Adrenal gland (tissue), 12 donors: Measurements from ENCODE around the gene SMAD7. TPM values are rescaled to one million over a fixed set of nuclear protein-coding genes. Genes with fewer than 3 reads are reported as not detected.

Source experiments
- DNase-seq, 7 donors: peaks; one replicate each; pipeline ENCODE4 v3.0.0-alpha.2; 2019 to 2020
- H3K27ac ChIP-seq, 5 donors: fragments of 200-600 bp; sonication (generic) in 4 of 5; 1 replicate in 3 of 5; 2 replicates in 2 of 5; pipeline versions ENCODE4 v1.5.1 to v1.8.0; 2016 to 2020; ENCODE audit warnings: mild to moderate bottlenecking in 1 of 5
- H3K27me3 ChIP-seq: fragments of 200-600 bp; 2 replicates; pipeline ENCODE4 v1.8.0; 2021
- H3K36me3 ChIP-seq, 2 donors: fragments of 200-600 bp; replicated peaks in 1 of 2; 1 replicate in 1 of 2; 2 replicates in 1 of 2; pipeline versions ENCODE4 v1.5.1 to v1.8.0; 2018 to 2022
- H3K4me1 ChIP-seq, 2 donors: fragments of 200-600 bp; replicated peaks in 1 of 2; 1 replicate in 1 of 2; 2 replicates in 1 of 2; pipeline versions ENCODE4 v1.5.1 to v1.8.0; 2018 to 2021
- H3K4me3 ChIP-seq, 4 donors: fragments of 200-600 bp; sonication (generic) in 3 of 4; one replicate each; pipeline ENCODE4 v1.5.1; 2016 to 2018
- H3K9me3 ChIP-seq, 3 donors: fragments of 200-600 bp; sonication (generic) in 1 of 3; replicated peaks in 1 of 3; 1 replicate in 2 of 3; 2 replicates in 1 of 3; pipeline versions ENCODE4 v1.5.1 to v1.8.0; 2016 to 2021
- CTCF ChIP-seq, 6 experiments: fragments of 450-650 bp in 4 of 6; fragments of 200-600 bp in 2 of 6; sonication (generic) in 1 of 6; IDR thresholded peaks; 1 replicate in 5 of 6; 2 replicates in 1 of 6; pipeline versions ENCODE4 v1.5.1 to v1.8.0; 2016 to 2021; ENCODE audit warnings: antibody characterized with exemption in 6 of 6, mild to moderate bottlenecking in 2 of 6, moderate library complexity in 1 of 6
- POLR2A ChIP-seq, 2 donors: fragments of 450-650 bp; IDR thresholded peaks; one replicate each; pipeline ENCODE4 v1.6.1; 2017; ENCODE audit warnings: antibody characterized with exemption in 2 of 2, mild to moderate bottlenecking in 2 of 2, moderate library complexity in 1 of 2
- WGBS, 4 donors: extraction: QIAGEN DNeasy Blood & Tissue Kit in 2 of 4; methylation state at CpG; one replicate each; pipeline versions ENCODE4 v1.1.5 to v1.1.7; 2013 to 2017; 5-methylcytosine and 5-hydroxymethylcytosine counted together
- intact Hi-C, 2 donors: fragments of 100-400 bp; cut with DNase I; formaldehyde crosslinking; loops; one replicate each; pipeline versions ENCODE4 v1.14.1 to v1.15.0; 2022 to 2023
- polyA plus RNA-seq, 3 donors: library from polyadenylated mRNA; stranded (reverse); fragments of 200-250 nt in 2 of 3; fragments of 350-450 nt in 1 of 3; fragmentation: Illumina TruSeq in 1 of 3; extraction: RNeasy Lipid Tissue Mini Kit (QIAGEN cat#74804) in 1 of 3; gene quantifications; one replicate each; pipeline ENCODE4 v1.2.3, GENCODE V29; 2013 to 2014
- total RNA-seq, 9 donors: library from RNA; depleted of rRNA in 4 of 9; stranded (reverse); fragments of >200 nt in 4 of 9; fragments of 120-200 nt in 1 of 9; fragmentation: NEBNext Ultra II Directional in 1 of 9; extraction: Animal tissue kit (Norgen Biotek cat#: 25700) in 1 of 9; gene quantifications; one replicate each; pipeline versions ENCODE4 v1.1.0 to v1.2.4, GENCODE V29; 2013 to 2023
- donor health status: healthy with polysubstance abuse.
- donor health status: Bipolar disorder and iron deficiency.
- donor health status: DM: yes; HTN: yes; CAD: no.
- donor health status: DM: no; HTN: no; CAD: no.
- donor health status: DM: no; HTN: no; CAD: no.
- donor health status: DM: yes; HTN: yes; CAD: no.

The SMAD7 gene
- total and polyA plus RNA-seq, 12 donors, result 6.1 to 68.3 (median 16.8) TPM

DNA sequence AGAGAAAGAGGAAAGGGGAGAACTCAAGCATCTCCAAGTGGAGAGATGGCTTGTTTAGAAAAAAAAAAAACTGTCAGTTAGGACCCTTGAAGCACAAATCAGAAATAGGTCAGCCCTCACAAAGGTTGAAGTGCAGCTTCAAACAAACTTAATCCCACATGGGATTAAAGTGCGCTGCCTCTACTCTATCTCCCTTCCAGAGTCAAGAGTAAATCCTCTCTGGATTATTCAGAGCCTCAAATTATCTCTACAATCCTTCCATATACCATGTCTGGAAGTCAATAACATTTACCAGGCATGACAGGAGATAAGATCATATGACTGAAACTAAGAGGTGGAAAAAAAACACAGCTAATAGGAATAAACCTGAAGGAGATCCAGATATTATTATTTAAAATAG, 69.8 kb downstream of the SMAD7 start:
- Histone ChIP-seq H3K36me3 (no peaks in the 10 kb centered on the region), H3K4me1 (peaks cover 0 to 7% of the 10 kb centered on the region in 2 donors), H3K9me3 (no peaks in the 10 kb centered on the region), H3K4me3 (no peak overlapping the region), H3K27ac (no peak overlapping the region), H3K27me3 (no peaks in the 10 kb centered on the region)
- intact Hi-C loops, result no loop called here
- no peak for TF ChIP-seq POLR2A (IDR thresholded peaks at IDR 0.05)
- TF ChIP-seq CTCF (IDR thresholded peaks at IDR 0.05), result no peak
- no peak for DNase-seq
- 96 to 100% (median 100%) methylated on average over 1 of the region's 1 CpG for WGBS, 4 donors

DNA sequence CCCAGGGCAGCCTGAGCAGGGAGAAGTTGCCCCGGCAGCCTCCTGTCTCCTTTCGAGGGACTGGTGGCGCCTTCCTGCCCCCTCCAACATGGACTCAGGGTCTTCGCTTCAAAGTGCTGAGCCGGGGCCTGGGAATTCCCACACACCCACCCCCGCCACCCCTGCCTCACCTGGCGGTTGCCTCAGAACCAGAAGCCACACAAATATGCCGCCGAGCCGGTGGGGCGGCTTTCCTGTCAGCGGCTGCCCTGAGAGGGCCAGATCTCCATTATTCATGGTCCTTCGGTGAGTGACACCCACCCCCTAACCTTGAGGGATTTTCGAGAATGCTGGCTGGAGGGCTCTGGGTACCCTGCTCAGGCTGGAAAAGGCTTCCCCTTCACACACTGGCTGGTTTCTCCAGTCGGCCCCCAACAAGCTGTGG, 71.7 kb downstream of the SMAD7 start:
- intact Hi-C loops, result no loop called here
- no peak for DNase-seq
- H3K9me3 ChIP-seq, result no peaks in the 10 kb centered on the region
- H3K36me3 ChIP-seq, result no peaks in the 10 kb centered on the region
- no peaks in the 10 kb centered on the region for H3K27me3 ChIP-seq
- TF ChIP-seq POLR2A (IDR thresholded peaks at IDR 0.05) (no peak), CTCF (IDR thresholded peaks at IDR 0.05) (no peak)
- H3K4me3 ChIP-seq, result no peak overlapping the region
- H3K27ac ChIP-seq, result no peak overlapping the region
- 62 to 88% (median 83%) methylated on average over 9 to 15 of the region's 15 CpGs for whole genome bisulfite sequencing, 4 donors
- peaks cover 0 to 7% of the 10 kb centered on the region in 2 donors for H3K4me1 ChIP-seq

DNA sequence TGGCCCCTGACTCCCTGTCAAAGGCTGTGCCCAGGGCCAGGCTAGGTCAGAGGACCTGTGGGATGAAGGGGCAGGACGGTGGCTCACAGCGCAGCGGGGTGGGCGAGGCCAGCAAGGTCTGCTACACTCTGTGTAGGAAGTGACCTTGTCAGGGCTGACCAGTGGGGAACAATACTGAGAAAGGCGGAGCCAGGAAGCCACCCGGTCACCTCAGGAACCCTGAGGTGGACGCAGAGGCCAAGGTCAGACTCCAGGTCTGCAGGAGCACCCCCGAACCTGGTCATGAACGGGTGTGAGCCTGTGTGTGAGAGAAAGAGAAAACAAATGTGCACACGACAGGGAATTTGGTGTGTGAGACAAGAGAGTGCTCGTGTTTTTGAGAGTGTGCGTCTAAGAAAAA, 72.3 kb downstream of the SMAD7 start:
- 49 to 75% (median 55%) methylated on average over 9 to 12 of the region's 12 CpGs for WGBS, 4 donors
- TF ChIP-seq POLR2A (IDR thresholded peaks at IDR 0.05) (no peak), CTCF (IDR thresholded peaks at IDR 0.05) (no peak)
- no peak overlapping the region for H3K4me3 ChIP-seq
- H3K27me3 ChIP-seq, result no peaks in the 10 kb centered on the region
- H3K4me1 ChIP-seq, result peaks cover 4 to 10% of the 10 kb centered on the region in 2 donors
- no peak overlapping the region for H3K27ac ChIP-seq
- no peaks in the 10 kb centered on the region for H3K36me3 ChIP-seq
- DNase-seq, result no peak
- H3K9me3 ChIP-seq, result no peaks in the 10 kb centered on the region
- intact Hi-C loops, result no loop called here

DNA sequence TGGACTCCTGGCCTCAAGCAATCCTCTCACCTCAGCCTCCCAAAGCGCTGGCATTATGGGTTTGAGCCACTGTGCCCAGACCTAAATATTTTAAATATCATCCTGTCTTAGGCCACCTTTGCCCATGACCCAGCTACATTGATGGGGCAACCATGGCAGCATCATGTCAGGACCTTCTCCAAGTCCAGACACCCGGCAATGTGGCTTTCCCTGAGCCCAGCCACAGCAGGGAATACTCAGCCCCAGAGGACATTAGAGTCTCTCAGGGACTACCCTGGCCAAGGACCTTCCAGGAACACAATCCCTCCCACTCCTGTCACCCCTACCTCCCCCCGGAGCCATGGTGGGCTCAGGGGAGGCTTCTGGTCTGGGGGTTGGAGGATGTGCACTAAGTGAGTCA, 72.8 kb downstream of the SMAD7 start:
- no peaks in the 10 kb centered on the region for H3K36me3 ChIP-seq
- no peaks in the 10 kb centered on the region for H3K9me3 ChIP-seq
- no peak overlapping the region for H3K27ac ChIP-seq
- 80 to 92% (median 87%) methylated on average over 2 to 3 of the region's 3 CpGs for WGBS, 4 donors
- TF ChIP-seq CTCF (IDR thresholded peaks at IDR 0.05) (no peak), POLR2A (IDR thresholded peaks at IDR 0.05) (no peak)
- H3K4me1 ChIP-seq, result peaks cover 10 to 15% of the 10 kb centered on the region in 2 donors
- no peak overlapping the region for H3K4me3 ChIP-seq
- intact Hi-C loops, result no loop called here
- H3K27me3 ChIP-seq, result no peaks in the 10 kb centered on the region
- no peak for DNase-seq
